Measurements from ENCODE around the gene HS6ST1. TPM values are rescaled to one million over a fixed set of nuclear protein-coding genes. Genes with fewer than 3 reads are reported as not detected.
A peak's percentile ranks its signal among the peaks of the same experiment; 100 is the strongest.

Gene HS6ST1
- total and polyA plus RNA-seq, 2 donors (not counting 1 experiment from before 2014, with no cell fraction given): 7.8 to 22.7 TPM

DNA sequence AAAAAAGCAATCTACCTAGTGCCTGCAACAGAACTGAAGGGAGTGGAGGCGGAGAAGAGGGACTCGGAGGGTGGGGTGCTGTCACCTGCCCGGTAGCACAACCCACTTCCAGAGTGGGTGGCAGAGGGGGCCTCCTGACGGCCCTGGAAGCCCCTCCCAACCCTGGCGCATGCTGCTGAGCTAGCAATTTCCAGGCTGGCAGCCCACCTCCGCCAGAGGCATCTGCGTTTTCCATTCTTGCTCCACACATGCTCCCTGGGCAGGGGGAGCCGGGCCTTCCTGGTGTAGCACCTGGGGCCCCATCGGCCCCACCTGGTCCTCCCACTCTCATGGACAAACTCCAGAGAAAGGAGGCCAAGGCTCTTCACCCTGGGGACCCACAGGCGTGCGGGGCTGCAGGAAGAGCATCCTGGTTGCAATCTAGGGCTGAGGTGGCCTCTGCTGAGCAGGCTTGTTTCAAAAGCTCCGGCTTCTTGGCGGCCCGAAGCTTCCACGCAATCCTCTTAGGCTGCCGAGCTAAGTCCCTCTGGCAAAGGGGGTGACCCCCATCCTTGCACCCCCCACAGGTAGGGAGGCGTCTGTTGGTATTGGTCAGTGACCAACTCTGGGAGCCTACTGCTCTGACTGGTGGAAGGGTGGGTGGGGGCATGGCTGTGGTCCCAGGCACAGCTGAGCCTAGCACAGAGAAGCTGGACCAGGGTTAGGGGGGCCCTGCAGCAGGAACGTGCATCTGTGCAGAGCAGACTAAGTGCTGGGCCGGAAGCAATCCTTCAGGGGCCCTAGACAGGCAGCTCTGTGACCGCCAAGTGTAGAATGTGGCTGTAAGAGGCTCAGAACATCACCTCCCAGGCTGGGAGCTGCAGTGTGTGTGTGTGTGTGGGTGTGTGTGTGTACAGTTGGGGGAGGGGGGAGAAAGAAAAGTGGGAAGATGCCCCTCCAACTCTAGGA, 2.6 kb downstream of the HS6ST1 start:
- Histone ChIP-seq H3K27me3 (replicated peaks in 1 of 4; ENCODE audit: control extremely low read depth in 1 of 4, control insufficient read depth in 3 of 4, insufficient read depth in 4 of 4, low read length in 3 of 4) (peaks cover 0 to 4% (median 0%) of the 10 kb centered on the region in 4 experiments), H3K4me3 (ENCODE audit: control extremely low read depth in 1 of 5, extremely low read depth in 1 of 5, insufficient read depth in 1 of 5, low read depth in 2 of 5, low read length in 4 of 5) (peak overlapping the region in 2 of 5 experiments; percentile 63 to 89), H3K9ac (ENCODE audit: low read length) (peak overlapping the region; percentile 75), H3K79me2 (ENCODE audit: control insufficient read depth, insufficient read depth, low read length) (peaks cover 67% of the 10 kb centered on the region), H3K9me3 (ENCODE audit: control extremely low read depth in 1 of 3, control insufficient read depth in 2 of 3, insufficient read depth in 1 of 3, low read length in 2 of 3) (no peaks in the 10 kb centered on the region), H3K4me1 (ENCODE audit: control insufficient read depth in 2 of 2, insufficient read depth in 2 of 2, low read length in 2 of 2) (peaks cover 20 to 34% of the 10 kb centered on the region in 2 donors), H3K27ac (ENCODE audit: low read length in 2 of 2) (no peak overlapping the region), H4K20me1 (ENCODE audit: control insufficient read depth, insufficient read depth, low read length, poor library complexity, severe bottlenecking) (peaks cover 79% of the 10 kb centered on the region), H3K4me2 (replicated peaks; ENCODE audit: low read depth, low read length, poor library complexity, severe bottlenecking) (peak overlapping the region; percentile 90), H3K36me3 (replicated peaks in 1 of 2; ENCODE audit: control extremely low read depth in 1 of 2, control insufficient read depth in 1 of 2, extremely low read depth in 1 of 2, insufficient read depth in 2 of 2, low read length in 1 of 2) (peaks cover 0 to 16% of the 10 kb centered on the region in 2 experiments), H2AFZ (ENCODE audit: insufficient read depth, low read depth, low read length, poor library complexity, severe bottlenecking) (no peak overlapping the region)
- H3K4me3 Mint-ChIP-seq: peak overlapping the region; percentile 98
- no peak for ATAC-seq (ENCODE audit: low read depth)
- CTCF ChIA-PET: no interaction called here
- POLR2A ChIA-PET: no interaction called here
- H3K9me3 Mint-ChIP-seq (ENCODE audit: insufficient read depth): no peaks in the 10 kb centered on the region
- WGBS (ENCODE audit: insufficient coverage): 78% methylated on average over 18 of the region's 20 CpGs
- peak; percentile 18 for DNase-seq
- H3K27me3 Mint-ChIP-seq: no peaks in the 10 kb centered on the region
- peak overlapping the region; percentile 53 for H3K27ac Mint-ChIP-seq
- intact Hi-C loops (cut with micrococcal nuclease): loop anchor here (5.0 to 10.0 kb wide), 3 partner anchors 224 to 1869 kb away; partner anchors contain the start of genes MZT2B, SAP130, SMPD4 and UGGT1
- TF ChIP-seq, protein P1, sequence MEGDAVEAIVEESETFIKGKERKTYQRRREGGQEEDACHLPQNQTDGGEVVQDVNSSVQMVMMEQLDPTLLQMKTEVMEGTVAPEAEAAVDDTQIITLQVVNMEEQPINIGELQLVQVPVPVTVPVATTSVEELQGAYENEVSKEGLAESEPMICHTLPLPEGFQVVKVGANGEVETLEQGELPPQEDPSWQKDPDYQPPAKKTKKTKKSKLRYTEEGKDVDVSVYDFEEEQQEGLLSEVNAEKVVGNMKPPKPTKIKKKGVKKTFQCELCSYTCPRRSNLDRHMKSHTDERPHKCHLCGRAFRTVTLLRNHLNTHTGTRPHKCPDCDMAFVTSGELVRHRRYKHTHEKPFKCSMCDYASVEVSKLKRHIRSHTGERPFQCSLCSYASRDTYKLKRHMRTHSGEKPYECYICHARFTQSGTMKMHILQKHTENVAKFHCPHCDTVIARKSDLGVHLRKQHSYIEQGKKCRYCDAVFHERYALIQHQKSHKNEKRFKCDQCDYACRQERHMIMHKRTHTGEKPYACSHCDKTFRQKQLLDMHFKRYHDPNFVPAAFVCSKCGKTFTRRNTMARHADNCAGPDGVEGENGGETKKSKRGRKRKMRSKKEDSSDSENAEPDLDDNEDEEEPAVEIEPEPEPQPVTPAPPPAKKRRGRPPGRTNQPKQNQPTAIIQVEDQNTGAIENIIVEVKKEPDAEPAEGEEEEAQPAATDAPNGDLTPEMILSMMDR (IDR thresholded peaks at IDR 0.05): no peak
- no peak for TF ChIP-seq EZH2 (IDR thresholded peaks at IDR 0.05; ENCODE audit: borderline replicate concordance, insufficient read depth, low read depth, low read length, poor library complexity, severe bottlenecking)
- peaks cover 40% of the 10 kb centered on the region for H3K4me1 Mint-ChIP-seq

Data from B cell (primary cell).